A549 (cell line): ENCODE results near the gene ENO4.

Experiments used
- CTCF ChIP-seq: fragments of >200 bp; sonication (Bioruptor Twin); formaldehyde crosslinking; IDR thresholded peaks from 3 replicates; pipeline ENCODE4 v1.5.1; 2016
- ELK1 ChIP-seq: fragments of 150-350 bp; IDR thresholded peaks from 2 replicates; pipeline ENCODE4 v1.6.1; 2014; ENCODE audit warnings: low read depth, mild to moderate bottlenecking, low read length
- EP300 ChIP-seq, 2 experiments: fragments of >200 bp; sonication (Bioruptor Twin); formaldehyde crosslinking; IDR thresholded peaks; 2 replicates in 1 of 2; 3 replicates in 1 of 2; pipeline ENCODE4 v1.6.1; 2016 to 2017
- MAFK ChIP-seq: fragments of 450-650 bp; IDR thresholded peaks from 2 replicates; pipeline ENCODE4 v1.6.1; 2014; ENCODE audit not compliant: partially characterized antibody
- MAX ChIP-seq: IDR thresholded peaks from 2 replicates; pipeline ENCODE4 v1.6.1; 2012
- POLR2A ChIP-seq: IDR thresholded peaks from 2 replicates; pipeline ENCODE4 v1.6.1; 2012; ENCODE audit warnings: mild to moderate bottlenecking, low read length
- POLR2AphosphoS2 ChIP-seq: conservative IDR thresholded peaks from 2 replicates; pipeline ENCODE4 v1.6.1; 2012; ENCODE audit warnings: low read length, improper control_type of control experiment, inconsistent platforms
- USF2 ChIP-seq: fragments of 450-650 bp; IDR thresholded peaks from 2 replicates; pipeline ENCODE4 v1.6.1; 2014; ENCODE audit warnings: antibody characterized with exemption

GRCh38 chr10:116877391-116877790 lies 28.1 kb downstream of the ENO4 start:
- TF ChIP-seq POLR2A = no peak
- no peak for TF ChIP-seq ELK1
- TF ChIP-seq POLR2AphosphoS2 = no peak
- no peak for TF ChIP-seq CTCF
- no peak for TF ChIP-seq MAFK
- TF ChIP-seq MAX = no peak
- TF ChIP-seq EP300 (IDR thresholded peaks at IDR 0.05) = no peak
- no peak for TF ChIP-seq USF2
